ENCODE results near the gene GNA12. TPM values are rescaled to one million over a fixed set of nuclear protein-coding genes. Genes with fewer than 3 reads are reported as not detected.

The GNA12 gene
- total and polyA plus RNA-seq, 2 experiments from 2014 or later: 11.2 to 13.8 TPM

DNA sequence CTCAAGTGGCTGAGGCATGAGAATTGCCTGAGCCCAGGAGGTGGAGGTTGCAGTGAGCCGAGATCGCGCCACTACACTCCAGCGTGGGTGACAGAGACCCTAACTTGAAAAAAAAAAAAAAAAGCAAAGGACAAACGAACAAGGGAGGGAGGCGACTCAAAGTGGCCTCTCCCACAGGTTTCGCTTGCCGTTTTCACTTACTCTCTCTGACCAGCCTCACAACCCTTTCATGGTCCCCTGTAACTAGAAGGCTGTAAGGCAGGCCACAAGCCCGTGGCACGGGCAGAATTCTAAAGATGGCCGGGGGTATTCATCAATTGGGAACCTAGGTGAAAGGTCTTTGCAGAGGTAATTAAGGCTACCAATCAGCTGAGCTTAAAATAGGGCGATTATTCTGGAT lies 25.5 kb downstream of the GNA12 start:
- Histone ChIP-seq H3K27me3 (replicated peaks; ENCODE audit: insufficient read depth) (no peaks in the 10 kb centered on the region), H3K9me2 (ENCODE audit: insufficient read depth) (no peaks in the 10 kb centered on the region), H3K4me3 (no peak overlapping the region), H3K79me2 (ENCODE audit: insufficient read depth) (peaks cover 80% of the 10 kb centered on the region), H3K36me3 (ENCODE audit: low read depth) (no peaks in the 10 kb centered on the region), H3K9ac (no peak overlapping the region), H3F3A (ENCODE audit: insufficient read depth) (peaks cover 45% of the 10 kb centered on the region), H3K27ac (no peak overlapping the region), H3K9me3 (ENCODE audit: low read depth) (no peaks in the 10 kb centered on the region), H3K4me1 (ENCODE audit: insufficient read depth) (peaks cover 42% of the 10 kb centered on the region), H2AFZ (no peak overlapping the region), H4K20me1 (ENCODE audit: insufficient read depth) (no peaks in the 10 kb centered on the region), H3K4me2 (ENCODE audit: unreplicated experiment) (no peak overlapping the region)
- in situ Hi-C loops (cut with MboI): no loop called here
- WGBS, 2 experiments (ENCODE audit: low coverage in 1 of 2, low lambda C conversion rate in 2 of 2, missing lambda C conversion rate in 2 of 2): 96 to 99% methylated on average over 12 of the region's 12 CpGs
- no peak for TF ChIP-seq EZH2 (IDR thresholded peaks at IDR 0.05; ENCODE audit: insufficient read depth, poor library complexity, severe bottlenecking)
- no peak for TF ChIP-seq EZH2phosphoT487 (IDR thresholded peaks at IDR 0.05; ENCODE audit: insufficient read depth, low read depth)
- no peak for DNase-seq

DNA sequence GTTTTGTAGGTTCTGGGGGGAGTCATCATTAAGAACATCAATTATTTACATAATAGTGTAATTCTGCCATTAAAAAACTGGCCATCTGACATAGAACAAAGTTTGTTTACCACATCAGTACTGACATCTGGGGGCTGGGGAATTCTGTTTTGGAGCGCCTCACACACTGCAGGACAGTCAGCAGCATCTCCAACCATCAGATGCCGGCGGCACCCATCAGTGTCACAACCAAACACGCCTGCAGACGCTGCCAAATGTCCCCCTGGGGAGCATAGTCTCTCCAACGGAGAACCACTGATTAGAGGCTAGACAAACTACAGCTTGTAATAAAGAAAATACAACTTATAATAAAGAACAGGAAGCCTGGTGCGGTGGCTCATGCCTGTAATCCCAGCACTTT lies 26.0 kb downstream of the GNA12 start:
- H3K9me3 ChIP-seq (ENCODE audit: low read depth): no peaks in the 10 kb centered on the region
- no peak overlapping the region for H3K4me3 ChIP-seq
- in situ Hi-C loops (cut with MboI): no loop called here
- WGBS, 2 experiments (ENCODE audit: low coverage in 1 of 2, low lambda C conversion rate in 2 of 2, missing lambda C conversion rate in 2 of 2): 84 to 86% methylated on average over 7 of the region's 7 CpGs
- no peak overlapping the region for H3K27ac ChIP-seq
- no peaks in the 10 kb centered on the region for H4K20me1 ChIP-seq (ENCODE audit: insufficient read depth)
- no peak overlapping the region for H2AFZ ChIP-seq
- DNase-seq: no peak
- no peak overlapping the region for H3K9ac ChIP-seq
- peaks cover 37% of the 10 kb centered on the region for H3K4me1 ChIP-seq (ENCODE audit: insufficient read depth)
- no peaks in the 10 kb centered on the region for H3K36me3 ChIP-seq (ENCODE audit: low read depth)
- H3F3A ChIP-seq (ENCODE audit: insufficient read depth): peaks cover 40% of the 10 kb centered on the region
- H3K27me3 ChIP-seq (replicated peaks; ENCODE audit: insufficient read depth): no peaks in the 10 kb centered on the region
- H3K9me2 ChIP-seq (ENCODE audit: insufficient read depth): no peaks in the 10 kb centered on the region
- H3K4me2 ChIP-seq (ENCODE audit: unreplicated experiment): no peak overlapping the region
- TF ChIP-seq EZH2phosphoT487 (IDR thresholded peaks at IDR 0.05; ENCODE audit: insufficient read depth, low read depth) (no peak), EZH2 (IDR thresholded peaks at IDR 0.05; ENCODE audit: insufficient read depth, poor library complexity, severe bottlenecking) (no peak)
- H3K79me2 ChIP-seq (ENCODE audit: insufficient read depth): peaks cover 80% of the 10 kb centered on the region

DNA sequence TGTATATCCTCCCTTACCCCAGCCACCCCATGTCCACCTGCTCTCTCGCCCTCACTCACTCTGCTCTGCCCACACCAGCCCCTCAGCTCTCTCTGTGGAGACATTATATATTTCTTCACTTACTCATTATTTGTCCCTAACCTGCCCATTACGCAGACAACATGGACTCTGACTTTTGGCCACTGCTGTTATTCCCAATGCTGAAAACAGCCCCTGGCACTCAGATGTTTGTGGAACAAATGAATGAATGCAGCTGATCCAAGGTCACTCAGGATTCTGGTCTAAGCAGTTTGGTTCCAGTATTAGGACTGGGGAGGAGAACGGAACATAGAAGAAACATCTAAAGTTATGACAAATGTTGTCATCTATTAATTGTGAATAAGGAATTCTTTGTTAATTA lies 26.7 kb downstream of the GNA12 start:
- Histone ChIP-seq H3K36me3 (ENCODE audit: low read depth) (no peaks in the 10 kb centered on the region), H3K27ac (no peak overlapping the region), H3K4me1 (ENCODE audit: insufficient read depth) (peaks cover 30% of the 10 kb centered on the region), H3K27me3 (replicated peaks; ENCODE audit: insufficient read depth) (no peaks in the 10 kb centered on the region), H3K4me2 (ENCODE audit: unreplicated experiment) (no peak overlapping the region), H2AFZ (no peak overlapping the region), H3K9ac (no peak overlapping the region), H4K20me1 (ENCODE audit: insufficient read depth) (no peaks in the 10 kb centered on the region), H3K9me2 (ENCODE audit: insufficient read depth) (no peaks in the 10 kb centered on the region), H3K79me2 (ENCODE audit: insufficient read depth) (peaks cover 80% of the 10 kb centered on the region), H3K9me3 (ENCODE audit: low read depth) (no peaks in the 10 kb centered on the region), H3F3A (ENCODE audit: insufficient read depth) (peaks cover 34% of the 10 kb centered on the region), H3K4me3 (no peak overlapping the region)
- in situ Hi-C loops (cut with MboI): no loop called here
- 64 to 75% methylated on average over 3 of the region's 3 CpGs for WGBS, 2 experiments (ENCODE audit: low coverage in 1 of 2, low lambda C conversion rate in 2 of 2, missing lambda C conversion rate in 2 of 2)
- no peak for DNase-seq
- TF ChIP-seq EZH2phosphoT487 (IDR thresholded peaks at IDR 0.05; ENCODE audit: insufficient read depth, low read depth) (no peak), EZH2 (IDR thresholded peaks at IDR 0.05; ENCODE audit: insufficient read depth, poor library complexity, severe bottlenecking) (no peak)

DNA sequence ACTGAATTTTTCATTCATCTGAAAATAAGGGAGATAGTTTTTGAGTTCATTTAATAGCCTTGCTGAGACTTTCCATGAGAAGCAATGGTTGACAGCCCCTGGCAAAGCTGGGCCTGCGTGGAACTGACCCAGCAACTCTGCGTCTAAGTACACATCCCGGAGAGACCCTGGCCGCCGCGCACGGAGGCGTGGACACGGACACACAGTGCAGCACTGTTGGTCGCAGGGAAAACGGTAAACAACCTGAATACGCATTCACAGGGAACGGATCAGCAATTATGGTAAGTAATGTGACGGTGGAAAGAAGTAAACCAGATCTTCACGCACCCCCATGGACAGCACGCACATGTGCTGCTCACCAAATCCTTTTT lies 28.2 kb downstream of the GNA12 start:
- H3K9ac ChIP-seq: no peak overlapping the region
- TF ChIP-seq EZH2phosphoT487 (IDR thresholded peaks at IDR 0.05; ENCODE audit: insufficient read depth, low read depth) (no peak), EZH2 (IDR thresholded peaks at IDR 0.05; ENCODE audit: insufficient read depth, poor library complexity, severe bottlenecking) (no peak)
- H3K79me2 ChIP-seq (ENCODE audit: insufficient read depth): peaks cover 93% of the 10 kb centered on the region
- peaks cover 15% of the 10 kb centered on the region for H3K4me1 ChIP-seq (ENCODE audit: insufficient read depth)
- no peak overlapping the region for H2AFZ ChIP-seq
- no peaks in the 10 kb centered on the region for H3K9me3 ChIP-seq (ENCODE audit: low read depth)
- H4K20me1 ChIP-seq (ENCODE audit: insufficient read depth): no peaks in the 10 kb centered on the region
- H3K27ac ChIP-seq: no peak overlapping the region
- H3K4me3 ChIP-seq: no peak overlapping the region
- peaks cover 18% of the 10 kb centered on the region for H3F3A ChIP-seq (ENCODE audit: insufficient read depth)
- in situ Hi-C loops (cut with MboI): no loop called here
- H3K9me2 ChIP-seq (ENCODE audit: insufficient read depth): no peaks in the 10 kb centered on the region
- no peak overlapping the region for H3K4me2 ChIP-seq (ENCODE audit: unreplicated experiment)
- DNase-seq: no peak
- H3K36me3 ChIP-seq (ENCODE audit: low read depth): no peaks in the 10 kb centered on the region
- WGBS, 2 experiments (ENCODE audit: low coverage in 1 of 2, low lambda C conversion rate in 2 of 2, missing lambda C conversion rate in 2 of 2): 91 to 92% methylated on average over 16 of the region's 16 CpGs
- no peaks in the 10 kb centered on the region for H3K27me3 ChIP-seq (replicated peaks; ENCODE audit: insufficient read depth)

All from GM23248 (cell line).